GM21825 (cell line): Measurements from ENCODE around the gene USP12.
A peak's percentile ranks its signal among the peaks of the same experiment; 100 is the strongest.
"Not testable (repeated sequence)": the region's sequence is repeated elsewhere in the genome, so short reads cannot be mapped to it uniquely, and the experiment has no call there.

Experiments
- ATAC-seq: cut with Tn5 transposase; IDR thresholded peaks from one replicate; pipeline ENCODE4 v1.9.1; 2021; ENCODE audit warnings: mild to moderate bottlenecking, moderate library complexity; ENCODE audit not compliant: unreplicated experiment

USP12 gene

GRCh38 chr13:27124571-27124970, 47.0 kb downstream of the USP12 start:
- ATAC-seq, result no peak

GRCh38 chr13:27123445-27123844, 48.2 kb downstream of the USP12 start:
- ATAC-seq, result not testable (repeated sequence)

GRCh38 chr13:27122036-27122435, 49.6 kb downstream of the USP12 start:
- ATAC-seq, result no peak

GRCh38 chr13:27120811-27121210, 50.8 kb downstream of the USP12 start:
- ATAC-seq, result no peak

GRCh38 chr13:27120011-27120410, 51.6 kb downstream of the USP12 start:
- ATAC-seq, result no peak

- no peak for ATAC-seq
Measured at GRCh38 chr13:27118428-27119054, 53.1 kb downstream of the USP12 start.

- ATAC-seq, result no peak
Measured at GRCh38 chr13:27117952-27118351, 53.7 kb downstream of the USP12 start.

- no peak for ATAC-seq
Measured at GRCh38 chr13:27117158-27117557, 54.5 kb downstream of the USP12 start.

GRCh38 chr13:27113436-27113835, 58.2 kb downstream of the USP12 start:
- ATAC-seq, result peak; percentile 51

GRCh38 chr13:27112006-27112405, 59.6 kb downstream of the USP12 start:
- no peak for ATAC-seq

GRCh38 chr13:27110056-27110746, 61.4 kb downstream of the USP12 start:
- no peak for ATAC-seq

- ATAC-seq, result no peak
Measured at GRCh38 chr13:27106144-27106543, 65.5 kb downstream of the USP12 start.

- no peak for ATAC-seq
Measured at GRCh38 chr13:27104606-27105005, 67.0 kb downstream of the USP12 start.

- no peak for ATAC-seq
Measured at GRCh38 chr13:27101847-27102246, 69.8 kb downstream of the USP12 start.

GRCh38 chr13:27101289-27101688, 70.3 kb downstream of the USP12 start:
- no peak for ATAC-seq

- no peak for ATAC-seq
Measured at GRCh38 chr13:27097691-27098090, 73.9 kb downstream of the USP12 start.

GRCh38 chr13:27091451-27091850, 80.2 kb downstream of the USP12 start:
- no peak for ATAC-seq

GRCh38 chr13:27088619-27089018, 83.0 kb downstream of the USP12 start:
- no peak for ATAC-seq

- no peak for ATAC-seq
Measured at GRCh38 chr13:27086599-27087265, 84.9 kb downstream of the USP12 start.

GRCh38 chr13:27083183-27083582, 88.4 kb downstream of the USP12 start:
- ATAC-seq, result no peak

GRCh38 chr13:27081893-27082679, 89.5 kb downstream of the USP12 start:
- no peak for ATAC-seq
